Parathyroid adenoma (tissue), 2 donors: ENCODE data around the gene SERPINE1.

Experiments
- H2AFZ ChIP-seq: fragments of 300-600 bp; sonication (generic); one replicate; pipeline ENCODE4 v1.7.0; 2017; ENCODE audit warnings: antibody characterized with exemption, mild to moderate bottlenecking
- H3K27ac ChIP-seq: fragments of 300-600 bp; sonication (generic); one replicate; pipeline ENCODE4 v1.7.0; 2017
- H3K27me3 ChIP-seq: fragments of 300-600 bp; sonication (generic); one replicate; pipeline ENCODE4 v1.7.0; 2017; ENCODE audit warnings: low read length; ENCODE audit not compliant: control insufficient read depth, insufficient read depth
- H3K36me3 ChIP-seq: fragments of 300-600 bp; sonication (generic); one replicate; pipeline ENCODE4 v1.7.0; 2017; ENCODE audit warnings: low read length; ENCODE audit not compliant: control insufficient read depth, insufficient read depth
- H3K4me1 ChIP-seq: fragments of 300-600 bp; sonication (generic); one replicate; pipeline ENCODE4 v1.7.0; 2017; ENCODE audit warnings: control low read depth
- H3K4me2 ChIP-seq: fragments of 300-600 bp; sonication (generic); one replicate; pipeline ENCODE4 v1.7.0; 2017; ENCODE audit warnings: low read length
- H3K4me3 ChIP-seq: fragments of 300-600 bp; sonication (generic); one replicate; pipeline ENCODE4 v1.7.0; 2017; ENCODE audit warnings: low read depth, low read length
- H3K79me2 ChIP-seq: fragments of 300-600 bp; sonication (generic); one replicate; pipeline ENCODE4 v1.7.0; 2017; ENCODE audit warnings: control low read depth
- H3K9ac ChIP-seq: fragments of 300-600 bp; sonication (generic); one replicate; pipeline ENCODE4 v1.7.0; 2017; ENCODE audit warnings: mild to moderate bottlenecking
- H3K9me3 ChIP-seq: fragments of 300-600 bp; sonication (generic); one replicate; pipeline ENCODE4 v1.7.0; 2017; ENCODE audit warnings: low read length; ENCODE audit not compliant: control insufficient read depth
- CTCF ChIP-seq: fragments of 300-600 bp; sonication (generic); IDR thresholded peaks from one replicate; pipeline ENCODE4 v1.7.0; 2017; ENCODE audit warnings: antibody characterized with exemption, mild to moderate bottlenecking
- donor health status: primary hyperparathyroidism.

Gene SERPINE1

GRCh38 chr7:101140339-101140699, 13.4 kb downstream of the SERPINE1 start:
- Histone ChIP-seq H3K27ac (no peak overlapping the region), H3K9me3 (no peaks in the 10 kb centered on the region), H3K4me2 (no peak overlapping the region), H3K36me3 (no peaks in the 10 kb centered on the region), H3K4me3 (no peak overlapping the region), H3K4me1 (no peaks in the 10 kb centered on the region), H2AFZ (no peak overlapping the region), H3K27me3 (no peaks in the 10 kb centered on the region), H3K79me2 (no peaks in the 10 kb centered on the region), H3K9ac (no peak overlapping the region)
- no peak for TF ChIP-seq CTCF

GRCh38 chr7:101140746-101141382, 14.0 kb downstream of the SERPINE1 start:
- H3K9me3 ChIP-seq: no peaks in the 10 kb centered on the region
- no peak for TF ChIP-seq CTCF
- H3K4me2 ChIP-seq: no peak overlapping the region
- H3K4me3 ChIP-seq: no peak overlapping the region
- H3K27me3 ChIP-seq: no peaks in the 10 kb centered on the region
- H3K36me3 ChIP-seq: no peaks in the 10 kb centered on the region
- no peaks in the 10 kb centered on the region for H3K4me1 ChIP-seq
- no peaks in the 10 kb centered on the region for H3K79me2 ChIP-seq
- no peak overlapping the region for H3K27ac ChIP-seq
- H2AFZ ChIP-seq: no peak overlapping the region
- H3K9ac ChIP-seq: no peak overlapping the region

GRCh38 chr7:101151908-101152651, 25.2 kb downstream of the SERPINE1 start:
- no peaks in the 10 kb centered on the region for H3K36me3 ChIP-seq
- no peaks in the 10 kb centered on the region for H3K79me2 ChIP-seq
- H3K9me3 ChIP-seq: no peaks in the 10 kb centered on the region
- H3K4me3 ChIP-seq: no peak overlapping the region
- H3K9ac ChIP-seq: no peak overlapping the region
- peaks cover 9% of the 10 kb centered on the region for H3K4me1 ChIP-seq
- no peak overlapping the region for H2AFZ ChIP-seq
- TF ChIP-seq CTCF: no peak
- no peak overlapping the region for H3K27ac ChIP-seq
- no peaks in the 10 kb centered on the region for H3K27me3 ChIP-seq
- no peak overlapping the region for H3K4me2 ChIP-seq

- no peak for TF ChIP-seq CTCF
- Histone ChIP-seq H3K4me1 (peaks cover 9% of the 10 kb centered on the region), H3K27ac (no peak within 1 kb of the TSS), H3K36me3 (no peaks in the 10 kb centered on the region), H3K9ac (peak within 1 kb of the TSS; percentile 76), H3K9me3 (no peaks in the 10 kb centered on the region), H3K27me3 (no peaks in the 10 kb centered on the region), H3K79me2 (no peaks in the 10 kb centered on the region), H2AFZ (peak within 1 kb of the TSS; percentile 84), H3K4me3 (peak within 1 kb of the TSS; percentile 67), H3K4me2 (peak within 1 kb of the TSS; percentile 89)
Measured at GRCh38 chr7:101153969-101154692, 27.2 kb downstream of the SERPINE1 start, which contains the start of gene AP1S1. Gene AP1S1 (plus strand): TSS chr7:101154476. CDS start chr7:101154515, 39 bp downstream.
